Activated T-helper 1 cell treated with Interleukin-2 at 50 U/mL for 16 hours (primary cell): ENCODE results near the gene ANKRD11.
"Not testable (repeated sequence)": the region's sequence is repeated elsewhere in the genome, so short reads cannot be mapped to it uniquely, and the experiment has no call there.

ENCODE experiments used
- DNase-seq: peaks from one replicate; pipeline ENCODE4 v3.0.0-alpha.2; 2020; ENCODE audit warnings: low read depth

The ANKRD11 gene

GRCh38 chr16:89450537-89450936, 39.8 kb downstream of the ANKRD11 start:
- no peak for DNase-seq

- no peak for DNase-seq
Measured at GRCh38 chr16:89449726-89450335, 40.5 kb downstream of the ANKRD11 start.

- no peak for DNase-seq
Measured at GRCh38 chr16:89448656-89449055, 41.7 kb downstream of the ANKRD11 start.

DNA sequence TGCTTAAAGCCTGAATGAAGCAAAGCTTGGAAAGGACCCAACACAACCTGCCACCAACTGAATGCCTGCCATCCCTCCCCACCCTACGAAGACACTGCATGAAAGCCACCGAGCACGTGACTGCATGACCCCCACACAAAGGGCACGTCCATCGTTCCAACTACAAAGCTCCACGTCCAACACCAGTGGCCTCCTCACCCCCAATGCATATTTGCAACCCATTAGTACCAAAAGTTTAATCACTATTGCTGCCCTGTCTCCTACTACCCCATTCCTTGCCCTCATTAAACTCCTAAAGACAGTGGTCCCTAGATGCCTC, 43.4 kb downstream of the ANKRD11 start:
- no peak for DNase-seq

DNA sequence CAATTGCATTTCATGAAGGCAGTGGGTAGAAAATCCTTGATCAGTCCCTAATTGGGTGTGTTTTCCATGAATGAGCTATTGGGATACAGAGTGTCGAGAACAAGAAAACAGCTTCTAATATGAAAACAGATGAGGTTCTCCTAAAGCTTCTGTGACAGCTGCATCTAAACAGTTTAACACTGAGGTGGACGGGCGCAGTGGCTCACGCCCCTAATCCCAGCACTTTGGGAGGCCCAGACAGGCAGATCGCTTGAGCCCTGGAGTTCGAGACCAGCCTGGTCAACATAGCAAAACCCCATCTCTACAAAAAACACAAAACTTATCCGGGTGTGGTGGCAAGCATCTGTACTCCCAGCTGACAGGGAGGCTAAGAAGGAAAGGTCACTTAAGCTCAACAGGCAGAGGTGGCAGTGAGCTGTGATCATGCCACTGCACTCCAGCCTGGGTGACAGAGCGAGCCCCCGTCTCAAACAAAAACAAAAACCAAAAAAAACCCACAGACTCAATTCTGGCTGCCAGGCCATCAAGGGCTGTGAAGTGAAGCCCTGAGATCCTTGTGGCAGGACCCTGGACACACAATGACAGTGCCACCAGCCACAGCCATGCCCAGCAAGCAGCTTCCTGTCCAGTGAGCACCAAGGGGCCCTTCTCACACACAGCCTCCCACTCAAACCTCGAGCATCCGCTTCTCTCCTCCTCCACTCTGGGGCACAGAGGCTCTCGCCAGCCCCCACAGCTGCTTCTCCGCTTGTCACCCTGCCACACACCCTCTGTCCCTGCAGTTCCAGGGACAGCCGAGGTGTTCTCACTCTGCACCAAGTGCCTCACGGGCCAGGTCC, 44.0 kb downstream of the ANKRD11 start:
- DNase-seq, result no peak

- DNase-seq, result no peak
Measured at GRCh38 chr16:89445166-89445565, 45.2 kb downstream of the ANKRD11 start.

- DNase-seq, result no peak
Measured at GRCh38 chr16:89444728-89445127, 45.6 kb downstream of the ANKRD11 start.

- DNase-seq, result no peak
Measured at GRCh38 chr16:89444151-89444723, 46.1 kb downstream of the ANKRD11 start.

GRCh38 chr16:89443727-89444084, 46.7 kb downstream of the ANKRD11 start:
- no peak for DNase-seq

DNA sequence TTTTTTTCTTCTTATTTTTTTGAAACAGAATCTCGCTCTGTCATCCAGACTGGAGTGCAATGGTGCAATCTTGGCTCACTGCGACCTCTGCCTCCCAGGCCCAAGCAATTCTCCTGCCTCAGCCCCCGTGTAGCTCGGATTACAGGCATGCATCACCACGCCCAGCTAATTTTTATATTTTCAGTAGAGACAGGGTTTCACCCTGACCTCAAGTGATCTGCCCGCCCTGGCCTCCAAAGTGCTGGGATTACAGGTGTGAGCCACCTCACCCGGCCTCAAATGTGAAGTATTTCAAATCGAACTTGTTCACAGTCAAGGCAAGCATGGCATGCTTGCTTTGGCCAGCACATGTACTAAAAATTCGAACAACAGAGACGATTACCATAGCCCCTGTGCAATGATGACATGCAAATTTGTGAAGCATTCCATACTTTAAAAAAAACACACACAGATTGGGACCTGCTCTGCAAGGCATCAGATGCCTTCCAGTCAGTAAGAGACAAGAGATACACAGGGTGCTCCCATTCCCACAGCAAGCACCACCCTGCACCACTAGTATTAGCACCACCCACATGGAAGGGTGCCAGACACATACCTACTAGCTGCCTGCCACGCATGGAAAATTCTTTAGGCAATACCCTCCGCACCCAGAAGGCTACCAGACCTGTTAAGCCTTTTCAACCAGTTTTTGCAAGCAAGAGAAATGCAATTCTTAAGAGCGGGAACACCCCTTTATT, 47.2 kb downstream of the ANKRD11 start:
- DNase-seq, result no peak

DNA sequence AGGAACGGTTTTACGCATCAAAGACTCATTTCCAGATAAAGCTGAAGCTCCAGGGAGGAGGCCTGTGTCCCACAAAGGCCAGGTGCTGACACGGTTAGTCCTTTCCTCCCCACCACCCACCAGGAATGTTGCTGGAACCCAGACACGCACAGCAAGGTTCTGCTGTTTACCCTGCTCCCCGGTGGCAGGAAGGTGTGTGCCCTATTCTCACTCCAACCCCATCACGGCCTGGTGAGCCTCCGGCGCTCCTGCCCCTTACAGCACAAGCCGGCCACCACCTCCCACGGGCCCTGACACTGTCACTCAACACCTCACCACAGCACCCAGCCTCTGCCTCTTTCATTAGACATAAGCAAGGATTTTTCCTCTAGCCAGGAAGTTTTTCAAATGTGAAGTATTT, 47.8 kb downstream of the ANKRD11 start:
- no peak for DNase-seq

GRCh38 chr16:89439659-89440058, 50.7 kb downstream of the ANKRD11 start:
- no peak for DNase-seq

- DNase-seq, result no peak
Measured at GRCh38 chr16:89437991-89438390, 52.4 kb downstream of the ANKRD11 start.

GRCh38 chr16:89437251-89437987, 52.9 kb downstream of the ANKRD11 start:
- no peak for DNase-seq

- no peak for DNase-seq
Measured at GRCh38 chr16:89436366-89436765, 54.0 kb downstream of the ANKRD11 start.

GRCh38 chr16:89435059-89435458, 55.3 kb downstream of the ANKRD11 start:
- not testable (repeated sequence) for DNase-seq

- DNase-seq, result no peak
Measured at GRCh38 chr16:89434490-89434889, 55.9 kb downstream of the ANKRD11 start.

DNA sequence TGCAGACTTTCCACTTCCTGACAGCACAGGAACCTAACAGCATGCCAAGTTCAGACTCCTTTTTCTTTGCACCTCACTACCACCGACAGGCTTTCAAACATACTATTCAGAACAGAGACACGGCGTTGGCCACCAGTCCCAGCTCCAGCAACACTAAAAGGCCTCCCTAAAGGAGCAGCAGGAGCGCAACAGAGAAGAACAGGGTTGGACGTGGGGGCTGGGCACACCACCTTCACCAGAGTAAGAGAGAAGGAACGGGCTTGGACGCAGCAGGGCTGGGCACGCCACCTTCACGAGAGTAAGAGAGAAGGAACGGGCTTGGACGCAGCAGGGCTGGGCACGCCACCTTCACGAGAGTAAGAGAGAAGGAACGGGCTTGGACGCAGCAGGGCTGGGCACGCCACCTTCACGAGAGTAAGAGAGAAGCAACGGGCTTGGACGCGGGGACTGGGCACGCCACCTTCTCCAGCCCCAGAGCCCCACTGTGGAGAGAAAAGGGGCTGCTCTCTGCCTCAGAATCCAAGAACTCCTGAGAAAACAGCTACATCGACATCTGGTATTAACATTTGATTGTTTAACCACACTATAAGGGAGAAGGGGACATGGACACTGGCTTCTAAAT, 56.9 kb downstream of the ANKRD11 start:
- DNase-seq, result not testable (repeated sequence)

DNA sequence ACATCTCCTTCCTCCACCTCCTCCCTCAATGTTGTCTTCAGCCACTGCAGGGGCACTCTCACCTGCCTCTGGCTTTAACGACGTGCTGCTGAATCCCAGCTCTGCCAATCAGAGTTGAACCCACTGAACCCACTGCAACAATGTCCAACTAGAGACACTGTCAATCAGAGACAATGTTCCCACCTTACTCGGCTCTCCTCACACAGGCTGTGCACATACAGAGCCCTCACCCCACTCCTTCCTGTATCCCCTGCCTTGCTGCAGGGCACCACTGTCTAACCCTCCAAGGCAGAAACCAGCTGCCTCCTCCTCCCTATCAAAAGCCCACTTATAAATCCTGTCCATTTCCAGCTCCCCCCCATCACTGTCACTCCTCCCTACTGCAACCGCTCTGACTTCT, 58.7 kb downstream of the ANKRD11 start:
- DNase-seq, result no peak

DNA sequence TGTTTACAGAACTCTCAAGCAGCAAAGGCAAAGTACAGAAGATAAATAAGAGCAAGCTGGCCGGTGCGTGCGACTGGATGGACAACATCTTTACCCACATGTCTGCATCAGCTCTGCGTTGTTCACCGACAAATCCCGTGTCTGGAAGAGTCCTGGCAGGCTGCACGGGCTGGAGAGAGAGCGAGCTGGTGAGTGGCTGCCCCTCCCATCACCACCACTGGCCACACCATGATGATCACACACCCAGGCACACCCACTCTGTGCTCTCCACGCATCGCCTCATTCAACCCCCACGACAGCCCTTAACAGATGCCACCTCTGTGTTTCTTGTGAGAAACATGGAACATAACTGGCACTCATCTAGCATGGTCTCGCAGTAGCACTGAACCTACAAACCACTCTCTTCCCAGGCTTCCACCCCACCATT, 59.2 kb downstream of the ANKRD11 start:
- DNase-seq, result no peak

GRCh38 chr16:89430436-89431157, 59.8 kb downstream of the ANKRD11 start:
- DNase-seq, result no peak
